Testis (tissue), 2 donors: Measurements from ENCODE around the gene USP2.

Experiments used
- CTCF ChIP-seq, 3 experiments: fragments of 450-650 bp in 2 of 3; fragments of 200-600 bp in 1 of 3; sonication (generic) in 1 of 3; IDR thresholded peaks; one replicate each; pipeline ENCODE4 v1.5.1; 2016 to 2019; ENCODE audit warnings: antibody characterized with exemption in 3 of 3, mild to moderate bottlenecking in 2 of 3, moderate library complexity in 1 of 3
- POLR2A ChIP-seq: fragments of 450-650 bp; IDR thresholded peaks from one replicate; pipeline ENCODE4 v1.6.1; 2017; ENCODE audit warnings: antibody characterized with exemption, mild to moderate bottlenecking, moderate library complexity

- TF ChIP-seq CTCF (IDR thresholded peaks at IDR 0.05) = no peak
- no peak for TF ChIP-seq POLR2A
Measured at GRCh38 chr11:119421941-119422808, 40.7 kb upstream of the USP2 start.
